AG10803 (cell line): ENCODE data around the gene LAMTOR2.

Experiments
- DNase-seq: peaks from one replicate; pipeline ENCODE4 v3.0.0; 2010; ENCODE audit warnings: low read depth
- H3K4me3 ChIP-seq: 2 replicates; pipeline ENCODE4 v1.5.1; 2011; ENCODE audit warnings: mild to moderate bottlenecking, low read length, control low read depth
- CTCF ChIP-seq: conservative IDR thresholded peaks from 2 replicates; pipeline ENCODE4 v1.5.1; 2011; ENCODE audit warnings: mild to moderate bottlenecking, low read length, control low read depth, inconsistent platforms

LAMTOR2 gene

GRCh38 chr1:156077430-156077760 is 22.8 kb downstream of the LAMTOR2 start:
- DNase-seq: no peak
- no peak for TF ChIP-seq CTCF
- no peak overlapping the region for H3K4me3 ChIP-seq

- H3K4me3 ChIP-seq: no peak overlapping the region
Measured at GRCh38 chr1:156078728-156079127, 24.1 kb downstream of the LAMTOR2 start.

GRCh38 chr1:156079762-156080161 is 25.2 kb downstream of the LAMTOR2 start:
- no peak overlapping the region for H3K4me3 ChIP-seq
- TF ChIP-seq CTCF: no peak
- DNase-seq: no peak

More at GRCh38 chr1:156078728-156079127, 24.1 kb downstream of the LAMTOR2 start:
- no peak for TF ChIP-seq CTCF
- DNase-seq: no peak

- no peak for DNase-seq
- TF ChIP-seq CTCF: no peak
Measured at GRCh38 chr1:156080241-156080862, 25.8 kb downstream of the LAMTOR2 start.

GRCh38 chr1:156080863-156081179 is 26.2 kb downstream of the LAMTOR2 start:
- peak overlapping the region; percentile 53 for H3K4me3 ChIP-seq
- DNase-seq: no peak
- TF ChIP-seq CTCF: no peak

More at GRCh38 chr1:156080241-156080862, 25.8 kb downstream of the LAMTOR2 start:
- no peak overlapping the region for H3K4me3 ChIP-seq

GRCh38 chr1:156081180-156081916 is 26.8 kb downstream of the LAMTOR2 start:
- H3K4me3 ChIP-seq: peak overlapping the region; percentile 87
- no peak for TF ChIP-seq CTCF
- DNase-seq: no peak

- DNase-seq: no peak
- H3K4me3 ChIP-seq: peak overlapping the region; percentile 87
- TF ChIP-seq CTCF: no peak
Measured at GRCh38 chr1:156081917-156082308, 27.3 kb downstream of the LAMTOR2 start.
